ENCODE measurements around the gene RBM4. TPM values are rescaled to one million over a fixed set of nuclear protein-coding genes. Genes with fewer than 3 reads are reported as not detected.

Gene RBM4
- total RNA-seq, 2 donors from 2014 or later, result 61.2 to 84.0 TPM

DNA sequence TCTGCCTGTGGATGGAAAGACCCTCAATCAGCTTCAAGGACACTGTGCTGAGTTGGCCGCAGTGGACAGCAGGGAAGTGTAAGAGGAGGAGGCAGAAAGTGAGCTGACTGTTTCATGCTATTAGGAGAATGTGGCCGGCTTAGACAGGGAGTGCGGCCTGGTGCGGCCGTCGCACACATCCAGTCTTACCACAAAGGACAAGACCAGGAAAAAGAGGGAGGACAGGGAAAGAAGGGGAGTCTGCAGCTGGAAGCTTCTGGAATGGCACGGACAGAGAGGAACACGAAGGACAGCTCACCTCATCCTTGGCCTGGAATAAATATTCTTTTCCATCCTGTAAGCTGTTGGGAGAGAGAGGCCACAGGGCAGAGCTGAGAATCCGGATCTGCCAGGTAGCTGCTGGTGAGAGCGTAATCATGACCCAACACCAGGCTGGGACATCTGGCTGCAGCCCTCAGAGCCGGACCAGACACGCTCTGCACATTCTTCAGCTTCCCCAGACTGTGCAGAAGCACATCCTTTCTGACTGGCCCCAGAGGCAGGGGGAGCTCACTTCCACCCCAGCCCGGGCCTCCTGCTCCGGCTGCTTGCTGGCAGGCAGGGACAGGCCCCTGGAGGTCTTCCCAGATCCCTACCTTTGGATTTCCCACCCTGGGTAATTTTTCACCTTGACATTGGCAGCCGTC is 47.7 kb downstream of the RBM4 start:
- H3K27me3 ChIP-seq (replicated peaks; ENCODE audit: insufficient read depth), result no peaks in the 10 kb centered on the region
- no peaks in the 10 kb centered on the region for H3K4me1 ChIP-seq (ENCODE audit: control insufficient read depth in 1 of 2, low read depth in 2 of 2)
- no peaks in the 10 kb centered on the region for H3K9me3 ChIP-seq
- H3K27ac ChIP-seq, result no peak overlapping the region
- DNase-seq (ENCODE audit: low spot score), result no peak
- no peak for ATAC-seq (ENCODE audit: insufficient number of reproducible peaks, low FRiP score, low read depth)
- H3K4me3 ChIP-seq, result no peak overlapping the region
- TF ChIP-seq, protein P1, sequence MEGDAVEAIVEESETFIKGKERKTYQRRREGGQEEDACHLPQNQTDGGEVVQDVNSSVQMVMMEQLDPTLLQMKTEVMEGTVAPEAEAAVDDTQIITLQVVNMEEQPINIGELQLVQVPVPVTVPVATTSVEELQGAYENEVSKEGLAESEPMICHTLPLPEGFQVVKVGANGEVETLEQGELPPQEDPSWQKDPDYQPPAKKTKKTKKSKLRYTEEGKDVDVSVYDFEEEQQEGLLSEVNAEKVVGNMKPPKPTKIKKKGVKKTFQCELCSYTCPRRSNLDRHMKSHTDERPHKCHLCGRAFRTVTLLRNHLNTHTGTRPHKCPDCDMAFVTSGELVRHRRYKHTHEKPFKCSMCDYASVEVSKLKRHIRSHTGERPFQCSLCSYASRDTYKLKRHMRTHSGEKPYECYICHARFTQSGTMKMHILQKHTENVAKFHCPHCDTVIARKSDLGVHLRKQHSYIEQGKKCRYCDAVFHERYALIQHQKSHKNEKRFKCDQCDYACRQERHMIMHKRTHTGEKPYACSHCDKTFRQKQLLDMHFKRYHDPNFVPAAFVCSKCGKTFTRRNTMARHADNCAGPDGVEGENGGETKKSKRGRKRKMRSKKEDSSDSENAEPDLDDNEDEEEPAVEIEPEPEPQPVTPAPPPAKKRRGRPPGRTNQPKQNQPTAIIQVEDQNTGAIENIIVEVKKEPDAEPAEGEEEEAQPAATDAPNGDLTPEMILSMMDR (IDR thresholded peaks at IDR 0.05), result no peak
- no peaks in the 10 kb centered on the region for H3K36me3 ChIP-seq

DNA sequence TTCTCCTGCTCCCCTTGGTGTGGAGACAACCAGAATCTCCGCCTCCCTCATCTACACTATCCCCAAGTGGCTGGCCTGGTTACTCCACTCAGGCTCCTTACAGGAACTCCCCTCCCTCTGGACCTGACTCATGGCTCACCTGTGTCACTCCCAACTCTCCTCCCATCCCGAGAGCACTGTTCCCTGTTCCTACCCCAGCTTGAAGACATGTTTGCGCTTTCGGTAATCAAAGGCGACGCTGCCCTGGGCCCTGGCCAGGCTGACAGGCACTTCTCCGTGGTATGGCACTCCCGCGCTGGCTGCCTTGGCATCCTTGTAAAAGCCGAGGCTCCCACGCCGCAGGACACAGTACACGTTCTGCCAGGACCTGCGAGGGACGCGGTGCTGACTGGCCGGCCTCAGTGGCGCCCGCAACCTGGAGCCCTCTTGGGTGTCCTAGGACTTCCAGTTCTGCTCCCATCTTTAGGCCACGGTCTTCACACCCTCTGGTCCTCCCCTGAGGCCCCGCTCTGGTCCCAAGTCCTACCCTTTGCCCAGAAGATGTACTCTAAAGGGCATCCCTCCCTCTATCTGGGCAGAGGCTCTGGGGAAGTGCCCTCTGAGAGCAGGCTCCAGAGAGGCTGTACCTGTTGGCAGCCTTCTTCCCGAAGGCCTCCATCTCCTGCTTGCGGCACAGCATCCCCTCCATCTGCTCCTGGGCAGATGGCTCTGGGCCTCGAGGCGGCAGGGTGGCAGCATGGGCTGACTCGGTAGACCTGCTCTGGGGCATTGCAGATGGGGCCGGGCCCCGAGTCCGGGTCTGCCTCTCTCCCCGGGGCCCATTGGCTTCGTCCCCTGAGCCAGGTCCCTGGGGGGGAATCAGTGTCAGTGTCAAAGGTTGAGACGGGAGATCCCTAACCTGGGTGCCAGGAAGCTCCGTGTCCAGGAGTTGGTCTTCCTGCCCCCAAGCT is 48.6 kb downstream of the RBM4 start:
- H3K9me3 ChIP-seq, result no peaks in the 10 kb centered on the region
- no peaks in the 10 kb centered on the region for H3K4me1 ChIP-seq (ENCODE audit: control insufficient read depth in 1 of 2, low read depth in 2 of 2)
- no peak overlapping the region for H3K4me3 ChIP-seq
- ATAC-seq (ENCODE audit: insufficient number of reproducible peaks, low FRiP score, low read depth) (no peak), DNase-seq (ENCODE audit: low spot score) (no peak)
- TF ChIP-seq, protein P1 (IDR thresholded peaks at IDR 0.05), result no peak
- H3K27ac ChIP-seq, result no peak overlapping the region
- H3K27me3 ChIP-seq (replicated peaks; ENCODE audit: insufficient read depth), result no peaks in the 10 kb centered on the region
- no peaks in the 10 kb centered on the region for H3K36me3 ChIP-seq

GRCh38 chr11:66687831-66688281 is 49.4 kb downstream of the RBM4 start:
- Histone ChIP-seq H3K9me3 (no peaks in the 10 kb centered on the region), H3K4me1 (ENCODE audit: control insufficient read depth in 1 of 2, low read depth in 2 of 2) (no peaks in the 10 kb centered on the region), H3K4me3 (no peak overlapping the region), H3K27me3 (replicated peaks; ENCODE audit: insufficient read depth) (no peaks in the 10 kb centered on the region), H3K36me3 (no peaks in the 10 kb centered on the region), H3K27ac (no peak overlapping the region)
- DNase-seq (ENCODE audit: low spot score), result no peak
- TF ChIP-seq, protein P1 (IDR thresholded peaks at IDR 0.05), result no peak
- no peak for ATAC-seq (ENCODE audit: insufficient number of reproducible peaks, low FRiP score, low read depth)

GRCh38 chr11:66688561-66689534 is 50.3 kb downstream of the RBM4 start:
- Histone ChIP-seq H3K36me3 (no peaks in the 10 kb centered on the region), H3K9me3 (no peaks in the 10 kb centered on the region), H3K27ac (no peak overlapping the region), H3K4me3 (no peak overlapping the region), H3K27me3 (replicated peaks; ENCODE audit: insufficient read depth) (no peaks in the 10 kb centered on the region), H3K4me1 (ENCODE audit: control insufficient read depth in 1 of 2, low read depth in 2 of 2) (no peaks in the 10 kb centered on the region)
- ATAC-seq (ENCODE audit: insufficient number of reproducible peaks, low FRiP score, low read depth) (no peak), DNase-seq (ENCODE audit: low spot score) (no peak)
- TF ChIP-seq, protein P1 (IDR thresholded peaks at IDR 0.05), result no peak

Data from thoracic aorta (tissue), 2 donors.